Muscle layer of duodenum (tissue), 2 donors: ENCODE measurements around the gene ALKBH5.

Experiments used
- H3K27ac ChIP-seq: one replicate; pipeline ENCODE4 v1.7.0; 2013; ENCODE audit warnings: mild to moderate bottlenecking, low read length
- H3K27me3 ChIP-seq: one replicate; pipeline ENCODE4 v1.7.0; 2013; ENCODE audit warnings: low read depth, mild to moderate bottlenecking, control low read depth, low read length
- H3K36me3 ChIP-seq, 2 donors: one replicate each; pipeline ENCODE4 v1.7.0; 2013; ENCODE audit warnings: low read length in 2 of 2, control low read depth in 1 of 2, mild to moderate bottlenecking in 1 of 2; ENCODE audit not compliant: insufficient read depth in 2 of 2, control insufficient read depth in 1 of 2
- H3K4me1 ChIP-seq, 2 donors: one replicate each; pipeline ENCODE4 v1.7.0; 2013; ENCODE audit warnings: low read length in 2 of 2, mild to moderate bottlenecking in 2 of 2, control low read depth in 1 of 2, moderate library complexity in 1 of 2; ENCODE audit not compliant: insufficient read depth in 2 of 2, control insufficient read depth in 1 of 2
- H3K4me3 ChIP-seq, 2 donors: one replicate each; pipeline ENCODE4 v1.7.0; 2013; ENCODE audit warnings: low read length in 2 of 2, low read depth in 1 of 2, mild to moderate bottlenecking in 1 of 2
- H3K9me3 ChIP-seq, 2 donors: one replicate each; pipeline ENCODE4 v1.7.0; 2013; ENCODE audit warnings: low read length in 2 of 2, control low read depth in 1 of 2, mild to moderate bottlenecking in 1 of 2; ENCODE audit not compliant: control insufficient read depth in 1 of 2
- donor health status: healthy.

The ALKBH5 gene

DNA sequence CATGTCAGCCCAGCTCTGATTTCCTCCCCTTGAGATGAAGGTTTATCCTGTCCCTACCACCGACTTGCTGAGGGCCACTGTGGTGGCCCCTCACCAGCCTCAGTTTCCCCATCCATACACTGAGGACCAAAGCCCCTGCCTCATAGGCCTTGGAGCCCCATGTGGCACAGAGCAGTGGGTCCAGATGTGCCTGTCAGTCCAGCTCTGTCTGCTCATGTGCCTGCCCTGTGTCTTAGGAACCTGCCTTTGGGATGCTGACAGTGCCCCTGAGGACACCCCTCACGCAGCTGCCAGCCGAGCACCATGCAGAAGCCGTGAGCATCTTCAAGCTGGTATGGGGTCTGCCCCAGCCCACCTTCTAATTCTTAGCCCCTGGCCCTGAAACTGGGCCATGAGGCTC is 39.4 kb upstream of the ALKBH5 start:
- Histone ChIP-seq H3K9me3 (no peaks in the 10 kb centered on the region), H3K27ac (no peak overlapping the region), H3K4me1 (no peaks in the 10 kb centered on the region), H3K4me3 (no peak overlapping the region), H3K27me3 (no peaks in the 10 kb centered on the region), H3K36me3 (no peaks in the 10 kb centered on the region)

DNA sequence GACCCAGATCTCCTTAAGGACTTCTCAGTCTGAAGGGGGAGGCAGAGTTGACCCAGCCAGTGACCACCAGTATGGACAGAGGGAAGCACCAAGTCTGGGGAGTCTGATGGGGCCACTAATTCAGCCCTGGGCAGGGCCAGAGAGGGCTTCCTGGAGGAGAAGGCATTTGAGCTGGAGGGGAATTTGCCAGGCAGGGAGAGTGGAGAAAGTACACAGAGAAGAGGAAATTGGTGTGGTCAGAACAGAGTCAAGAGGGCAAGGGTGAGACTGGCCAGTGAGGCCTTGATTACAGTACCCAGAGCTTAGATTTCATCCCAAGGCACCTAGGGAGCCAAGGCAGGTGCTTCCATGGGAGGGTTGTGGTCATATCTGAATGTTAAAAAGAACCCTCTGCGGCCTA is 38.8 kb upstream of the ALKBH5 start:
- Histone ChIP-seq H3K27me3 (no peaks in the 10 kb centered on the region), H3K9me3 (no peaks in the 10 kb centered on the region), H3K4me1 (no peaks in the 10 kb centered on the region), H3K27ac (no peak overlapping the region), H3K36me3 (no peaks in the 10 kb centered on the region), H3K4me3 (no peak overlapping the region)

DNA sequence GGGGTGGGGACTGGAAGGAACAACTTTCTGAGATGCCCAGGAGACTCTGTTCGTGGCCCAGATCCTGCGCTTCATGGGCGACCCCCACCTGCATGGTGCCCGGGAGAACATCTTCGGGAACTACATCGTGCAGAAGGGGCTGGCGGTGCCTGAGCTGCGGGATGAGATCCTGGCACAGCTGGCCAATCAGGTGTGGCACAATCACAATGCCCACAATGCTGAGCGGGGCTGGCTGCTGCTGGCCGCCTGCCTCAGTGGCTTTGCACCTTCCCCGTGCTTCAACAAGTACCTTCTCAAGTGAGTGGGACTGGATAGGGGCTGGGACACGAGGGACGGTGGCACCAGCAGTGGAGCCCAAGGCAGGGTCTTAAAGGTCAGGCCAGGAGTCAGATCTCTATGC is 37.8 kb upstream of the ALKBH5 start:
- H3K27me3 ChIP-seq: no peaks in the 10 kb centered on the region
- no peaks in the 10 kb centered on the region for H3K36me3 ChIP-seq
- no peaks in the 10 kb centered on the region for H3K4me1 ChIP-seq
- H3K4me3 ChIP-seq: no peak overlapping the region
- H3K9me3 ChIP-seq: no peaks in the 10 kb centered on the region
- no peak overlapping the region for H3K27ac ChIP-seq

DNA sequence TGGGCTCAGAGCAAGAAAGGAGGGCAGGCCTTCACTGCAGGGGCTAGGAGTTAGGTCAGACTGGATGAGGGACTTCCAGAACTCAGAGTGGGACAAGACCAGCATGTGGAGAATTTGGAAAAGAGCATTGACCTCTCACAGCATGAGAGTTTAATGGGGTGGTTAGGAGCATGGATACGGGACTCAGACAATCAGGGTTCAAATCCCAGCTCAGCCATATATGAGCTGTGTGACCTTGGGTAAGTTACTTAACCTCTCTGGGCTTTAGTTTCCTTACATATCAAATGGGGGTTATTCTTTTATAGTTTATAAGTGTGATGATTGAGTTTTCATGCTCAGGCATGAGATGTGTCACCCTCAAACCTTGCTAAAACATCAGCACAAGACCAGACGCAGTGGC is 37.4 kb upstream of the ALKBH5 start:
- no peaks in the 10 kb centered on the region for H3K4me1 ChIP-seq
- H3K4me3 ChIP-seq: no peak overlapping the region
- no peak overlapping the region for H3K27ac ChIP-seq
- no peaks in the 10 kb centered on the region for H3K9me3 ChIP-seq
- H3K27me3 ChIP-seq: no peaks in the 10 kb centered on the region
- H3K36me3 ChIP-seq: no peaks in the 10 kb centered on the region

DNA sequence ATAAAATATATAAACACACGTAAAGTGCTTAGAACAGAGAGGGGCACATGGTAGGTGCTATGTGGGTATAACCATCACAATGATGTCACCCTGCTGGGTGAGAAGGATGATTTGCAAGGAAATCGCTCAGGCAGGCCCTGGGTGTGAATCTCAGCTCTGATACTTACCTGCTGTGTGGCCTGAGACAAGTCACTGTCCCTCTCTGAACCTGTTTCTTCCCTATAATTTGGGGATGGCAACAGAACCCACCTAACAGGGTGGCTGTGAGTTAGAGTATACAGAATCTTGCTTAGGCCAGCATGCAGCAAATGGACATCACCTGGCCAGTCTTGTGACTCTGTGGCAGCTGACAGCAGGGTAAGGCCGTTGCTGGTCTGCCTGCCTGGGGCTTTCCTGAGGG is 36.6 kb upstream of the ALKBH5 start:
- no peaks in the 10 kb centered on the region for H3K36me3 ChIP-seq
- no peaks in the 10 kb centered on the region for H3K4me1 ChIP-seq
- no peaks in the 10 kb centered on the region for H3K27me3 ChIP-seq
- no peak overlapping the region for H3K27ac ChIP-seq
- H3K4me3 ChIP-seq: no peak overlapping the region
- no peaks in the 10 kb centered on the region for H3K9me3 ChIP-seq

DNA sequence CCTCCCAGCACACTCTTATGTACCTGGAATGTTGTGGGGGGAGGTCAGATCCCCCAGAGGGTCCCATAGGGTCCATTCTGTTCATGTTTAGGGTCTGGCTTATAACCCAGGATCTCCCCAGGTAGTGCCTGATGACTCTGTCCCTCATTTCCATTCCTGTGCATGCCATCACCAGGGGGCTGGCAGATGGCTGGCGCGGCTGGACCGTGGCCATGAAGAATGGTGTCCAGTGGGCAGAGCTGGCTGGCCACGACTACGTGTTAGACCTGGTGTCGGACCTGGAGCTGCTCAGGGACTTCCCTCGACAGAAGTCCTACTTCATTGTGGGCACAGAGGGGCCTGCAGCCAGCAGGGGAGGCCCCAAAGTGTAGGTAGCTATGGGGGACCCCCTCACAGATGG is 35.0 kb upstream of the ALKBH5 start:
- Histone ChIP-seq H3K27me3 (no peaks in the 10 kb centered on the region), H3K4me3 (no peak overlapping the region), H3K27ac (no peak overlapping the region), H3K36me3 (no peaks in the 10 kb centered on the region), H3K9me3 (no peaks in the 10 kb centered on the region), H3K4me1 (no peaks in the 10 kb centered on the region)

DNA sequence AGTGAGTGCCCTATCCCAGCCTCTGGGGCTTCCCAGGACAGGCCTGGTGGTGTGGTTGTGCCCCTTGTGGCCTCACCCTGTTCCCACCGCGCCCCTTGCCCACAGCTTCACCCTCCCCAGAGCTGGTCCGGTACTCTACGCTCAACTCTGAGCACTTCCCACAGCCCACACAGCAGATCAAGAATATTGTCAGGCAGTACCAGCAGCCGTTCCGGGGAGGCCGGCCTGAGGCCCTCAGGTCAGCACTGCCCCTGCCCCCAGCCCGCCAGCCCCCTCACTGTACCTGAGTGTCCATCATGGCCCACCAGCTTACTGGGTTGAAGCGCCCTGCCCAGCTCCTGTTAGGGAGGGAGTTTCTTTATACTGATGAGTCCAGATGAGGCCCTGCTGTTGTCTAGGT is 32.3 kb upstream of the ALKBH5 start:
- no peak overlapping the region for H3K4me3 ChIP-seq

DNA sequence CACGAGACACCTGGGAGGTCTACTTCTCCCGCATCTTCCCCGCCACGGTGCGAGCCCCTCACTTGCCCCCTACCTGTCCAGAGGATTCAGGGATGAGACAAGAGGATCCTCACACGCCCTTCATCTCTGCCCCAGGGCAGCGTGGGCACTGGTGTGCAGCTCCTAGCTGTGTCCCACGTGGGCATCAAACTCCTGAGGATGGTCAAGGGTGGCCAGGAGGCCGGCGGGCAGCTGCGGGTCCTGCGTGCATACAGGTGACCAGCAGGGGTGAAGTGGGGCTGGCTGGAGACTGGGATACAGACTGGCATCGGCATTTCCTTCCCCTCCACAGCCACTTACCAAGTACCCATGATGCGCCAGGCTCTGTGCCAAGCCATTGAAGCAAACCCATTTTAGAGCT is 28.4 kb upstream of the ALKBH5 start:
- no peak overlapping the region for H3K4me3 ChIP-seq
- H3K27ac ChIP-seq: no peak overlapping the region
- H3K9me3 ChIP-seq: no peaks in the 10 kb centered on the region
- no peaks in the 10 kb centered on the region for H3K36me3 ChIP-seq
- H3K4me1 ChIP-seq: peaks cover 0 to 7% of the 10 kb centered on the region in 2 donors
- no peaks in the 10 kb centered on the region for H3K27me3 ChIP-seq

More for the DNA sequence above, 32.3 kb upstream of the ALKBH5 start:
- Histone ChIP-seq H3K36me3 (no peaks in the 10 kb centered on the region), H3K27ac (no peak overlapping the region), H3K4me1 (no peaks in the 10 kb centered on the region), H3K27me3 (no peaks in the 10 kb centered on the region), H3K9me3 (no peaks in the 10 kb centered on the region)

DNA sequence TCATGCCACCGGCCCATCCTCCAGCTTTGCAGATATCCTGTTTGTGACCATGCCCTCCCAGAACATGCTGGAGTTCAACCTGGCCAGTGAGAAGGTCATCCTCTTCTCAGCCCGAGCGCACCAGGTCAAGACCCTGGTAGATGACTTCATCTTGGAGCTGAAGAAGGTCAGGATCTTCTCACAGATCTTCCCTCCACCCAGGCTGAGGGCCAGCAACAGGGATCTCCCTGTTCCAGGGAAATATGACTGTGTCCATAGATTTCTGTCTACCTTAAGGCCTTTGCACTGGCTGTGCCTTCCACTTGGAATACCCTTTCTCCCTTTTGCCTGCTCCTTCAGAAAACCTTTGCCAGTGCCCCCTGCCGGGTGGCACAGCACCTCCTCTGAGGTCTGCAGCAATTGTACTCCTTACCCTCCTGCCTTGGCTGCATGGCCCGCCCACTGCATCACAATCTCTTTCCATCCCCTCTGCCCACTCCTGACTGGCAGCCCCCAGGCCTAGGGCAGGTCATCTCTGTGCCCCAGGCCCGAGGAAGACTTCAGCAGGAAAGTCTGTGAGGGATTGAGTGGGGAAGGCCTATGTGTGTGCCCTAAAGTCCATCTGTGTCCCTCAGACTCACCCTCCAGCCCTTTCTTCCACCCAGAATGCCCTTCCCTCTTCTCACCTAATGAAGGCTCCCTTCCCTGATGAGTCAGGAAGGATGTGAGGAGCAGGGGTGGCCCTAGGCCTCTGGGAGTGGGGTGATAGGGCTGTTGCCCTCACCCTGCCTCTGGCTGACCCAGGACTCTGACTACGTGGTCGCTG is 27.3 kb upstream of the ALKBH5 start:
- H3K27me3 ChIP-seq: no peaks in the 10 kb centered on the region
- H3K27ac ChIP-seq: no peak overlapping the region
- no peak overlapping the region for H3K4me3 ChIP-seq
- H3K36me3 ChIP-seq: no peaks in the 10 kb centered on the region
- no peaks in the 10 kb centered on the region for H3K9me3 ChIP-seq
- H3K4me1 ChIP-seq: peaks cover 0 to 7% of the 10 kb centered on the region in 2 donors

DNA sequence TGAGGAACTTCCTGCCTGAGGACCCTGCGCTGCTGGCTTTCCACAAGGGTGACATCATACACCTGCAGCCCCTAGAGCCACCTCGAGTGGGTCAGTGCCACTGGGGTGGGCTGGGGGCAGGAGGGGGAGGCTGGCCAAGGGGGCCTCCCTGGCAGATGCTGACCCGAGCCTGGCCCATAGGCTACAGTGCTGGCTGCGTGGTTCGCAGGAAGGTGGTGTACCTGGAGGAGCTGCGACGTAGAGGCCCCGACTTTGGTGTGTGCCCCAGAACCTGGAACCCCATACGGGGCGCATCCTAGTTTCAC is 26.7 kb upstream of the ALKBH5 start:
- Histone ChIP-seq H3K9me3 (no peaks in the 10 kb centered on the region), H3K4me1 (peaks cover 0 to 7% of the 10 kb centered on the region in 2 donors), H3K27me3 (no peaks in the 10 kb centered on the region), H3K4me3 (no peak overlapping the region), H3K36me3 (no peaks in the 10 kb centered on the region), H3K27ac (no peak overlapping the region)

DNA sequence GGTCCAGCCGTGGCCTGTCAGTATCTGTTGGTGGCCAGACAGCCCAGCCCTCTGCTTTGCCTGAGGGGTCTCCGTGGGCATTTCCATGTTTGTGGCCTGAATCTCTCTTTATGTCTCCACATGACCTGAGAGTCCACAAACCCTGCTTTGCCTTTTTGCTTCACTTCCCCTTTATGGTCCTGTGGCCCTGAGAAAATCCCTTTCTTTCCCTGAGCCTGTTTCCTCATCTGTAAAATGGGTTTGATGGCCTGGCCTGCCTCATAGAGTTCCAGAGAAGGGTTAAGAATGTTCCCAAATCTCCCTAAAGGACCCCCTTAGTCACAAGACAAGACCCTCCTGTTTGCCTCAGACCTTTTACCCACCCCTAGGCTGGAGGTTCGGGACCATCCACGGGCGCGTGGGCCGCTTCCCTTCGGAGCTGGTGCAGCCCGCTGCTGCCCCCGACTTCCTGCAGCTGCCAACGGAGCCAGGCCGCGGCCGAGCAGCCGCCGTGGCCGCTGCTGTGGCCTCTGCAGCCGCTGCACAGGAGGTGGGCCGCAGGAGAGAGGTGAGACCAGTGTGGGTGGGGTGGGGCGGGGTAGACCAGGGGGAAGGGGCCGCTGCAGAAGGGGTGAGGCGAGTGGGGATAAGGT is 26.2 kb upstream of the ALKBH5 start:
- H3K27me3 ChIP-seq: no peaks in the 10 kb centered on the region
- no peaks in the 10 kb centered on the region for H3K36me3 ChIP-seq
- H3K4me1 ChIP-seq: peaks cover 0 to 7% of the 10 kb centered on the region in 2 donors
- H3K27ac ChIP-seq: no peak overlapping the region
- H3K4me3 ChIP-seq: no peak overlapping the region
- H3K9me3 ChIP-seq: no peaks in the 10 kb centered on the region
